ENCODE data around the gene LRP5.

Gene LRP5

GRCh38 chr11:68312117-68312779 lies at the start of gene LRP5:
Gene LRP5 (plus strand): TSS chr11:68312591. CDS start chr11:68312715, 124 bp downstream.
- no peak for DNase-seq

GRCh38 chr11:68263444-68264035 lies 48.9 kb upstream of the LRP5 start:
- DNase-seq: no peak

- no peak for DNase-seq
Measured at GRCh38 chr11:68264244-68264643, 48.1 kb upstream of the LRP5 start.

- no peak for DNase-seq
Measured at GRCh38 chr11:68264741-68265540, 47.5 kb upstream of the LRP5 start.

GRCh38 chr11:68266121-68266891 lies 46.1 kb upstream of the LRP5 start:
- DNase-seq: no peak

GRCh38 chr11:68266936-68267880 lies 45.2 kb upstream of the LRP5 start:
- no peak for DNase-seq

- no peak for DNase-seq
Measured at GRCh38 chr11:68267881-68268240, 44.5 kb upstream of the LRP5 start.

- DNase-seq: no peak
Measured at GRCh38 chr11:68269414-68270081, 42.8 kb upstream of the LRP5 start.

GRCh38 chr11:68270196-68271022 lies 42.0 kb upstream of the LRP5 start:
- DNase-seq: no peak

GRCh38 chr11:68271023-68271780 lies 41.2 kb upstream of the LRP5 start:
- peak; percentile 57 to 62 for DNase-seq

- DNase-seq: peak; percentile 81 to 93
Measured at GRCh38 chr11:68271781-68272608, 40.4 kb upstream of the LRP5 start, which contains the start of gene C11orf24. Gene C11orf24 (minus strand): TSS chr11:68271973. CDS start chr11:68263767, 8,206 bp downstream.

GRCh38 chr11:68273026-68273738 lies 39.2 kb upstream of the LRP5 start:
- DNase-seq: no peak

GRCh38 chr11:68274306-68274705 lies 38.1 kb upstream of the LRP5 start:
- no peak for DNase-seq

- DNase-seq: no peak
Measured at GRCh38 chr11:68275721-68276507, 36.5 kb upstream of the LRP5 start.

- DNase-seq: no peak
Measured at GRCh38 chr11:68276861-68277260, 35.5 kb upstream of the LRP5 start.

- DNase-seq: no peak
Measured at GRCh38 chr11:68279676-68280075, 32.7 kb upstream of the LRP5 start.

Data from bone marrow (tissue), 2 donors.